Kidney capillary endothelial cell (primary cell): ENCODE results near the gene MAPK7.

ENCODE experiments used
- DNase-seq: peaks from one replicate; pipeline ENCODE4 v3.0.0-alpha.2; 2018; ENCODE audit warnings: low spot score

MAPK7 gene

GRCh38 chr17:19378416-19379360 is at the start of gene MAPK7:
Gene MAPK7, plus strand, starts transcription at chr17:19378498. Its CDS starts 403 bp downstream, at chr17:19378901.
- DNase-seq, result no peak

GRCh38 chr17:19329136-19329535 is 49.2 kb upstream of the MAPK7 start:
- no peak for DNase-seq

GRCh38 chr17:19329839-19330238 is 48.5 kb upstream of the MAPK7 start:
- no peak for DNase-seq

GRCh38 chr17:19330271-19330670 is 48.0 kb upstream of the MAPK7 start:
- no peak for DNase-seq

- DNase-seq, result no peak
Measured at GRCh38 chr17:19331134-19331533, 47.2 kb upstream of the MAPK7 start.

- DNase-seq, result no peak
Measured at GRCh38 chr17:19331543-19332245, 46.6 kb upstream of the MAPK7 start.

GRCh38 chr17:19332371-19333131 is 45.7 kb upstream of the MAPK7 start:
- DNase-seq, result no peak

GRCh38 chr17:19333132-19333440 is 45.2 kb upstream of the MAPK7 start:
- no peak for DNase-seq

- DNase-seq, result no peak
Measured at GRCh38 chr17:19333736-19334290, 44.5 kb upstream of the MAPK7 start.

GRCh38 chr17:19334331-19334730 is 44.0 kb upstream of the MAPK7 start:
- DNase-seq, result no peak

GRCh38 chr17:19335951-19336631 is 42.2 kb upstream of the MAPK7 start:
- DNase-seq, result no peak

GRCh38 chr17:19336938-19337711 is 41.2 kb upstream of the MAPK7 start:
- DNase-seq, result no peak

GRCh38 chr17:19337712-19338023 is 40.6 kb upstream of the MAPK7 start:
- no peak for DNase-seq

- DNase-seq, result peak; percentile 22
Measured at GRCh38 chr17:19338031-19338990, 40.0 kb upstream of the MAPK7 start.

GRCh38 chr17:19339341-19339815 is 38.9 kb upstream of the MAPK7 start:
- no peak for DNase-seq

GRCh38 chr17:19341211-19341631 is 37.1 kb upstream of the MAPK7 start:
- DNase-seq, result no peak

GRCh38 chr17:19341641-19342610 is 36.4 kb upstream of the MAPK7 start:
- no peak for DNase-seq

- no peak for DNase-seq
Measured at GRCh38 chr17:19342611-19343255, 35.6 kb upstream of the MAPK7 start.
